HG03135 (cell line): ENCODE results near the gene KNL1.
"Not testable (repeated sequence)": the region's sequence is repeated elsewhere in the genome, so short reads cannot be mapped to it uniquely, and the experiment has no call there.

Source experiments
- ATAC-seq: cut with Tn5 transposase; IDR thresholded peaks from one replicate; pipeline ENCODE4 v1.9.1; 2021; ENCODE audit warnings: mild to moderate bottlenecking, moderate library complexity; ENCODE audit not compliant: unreplicated experiment

Gene KNL1

DNA sequence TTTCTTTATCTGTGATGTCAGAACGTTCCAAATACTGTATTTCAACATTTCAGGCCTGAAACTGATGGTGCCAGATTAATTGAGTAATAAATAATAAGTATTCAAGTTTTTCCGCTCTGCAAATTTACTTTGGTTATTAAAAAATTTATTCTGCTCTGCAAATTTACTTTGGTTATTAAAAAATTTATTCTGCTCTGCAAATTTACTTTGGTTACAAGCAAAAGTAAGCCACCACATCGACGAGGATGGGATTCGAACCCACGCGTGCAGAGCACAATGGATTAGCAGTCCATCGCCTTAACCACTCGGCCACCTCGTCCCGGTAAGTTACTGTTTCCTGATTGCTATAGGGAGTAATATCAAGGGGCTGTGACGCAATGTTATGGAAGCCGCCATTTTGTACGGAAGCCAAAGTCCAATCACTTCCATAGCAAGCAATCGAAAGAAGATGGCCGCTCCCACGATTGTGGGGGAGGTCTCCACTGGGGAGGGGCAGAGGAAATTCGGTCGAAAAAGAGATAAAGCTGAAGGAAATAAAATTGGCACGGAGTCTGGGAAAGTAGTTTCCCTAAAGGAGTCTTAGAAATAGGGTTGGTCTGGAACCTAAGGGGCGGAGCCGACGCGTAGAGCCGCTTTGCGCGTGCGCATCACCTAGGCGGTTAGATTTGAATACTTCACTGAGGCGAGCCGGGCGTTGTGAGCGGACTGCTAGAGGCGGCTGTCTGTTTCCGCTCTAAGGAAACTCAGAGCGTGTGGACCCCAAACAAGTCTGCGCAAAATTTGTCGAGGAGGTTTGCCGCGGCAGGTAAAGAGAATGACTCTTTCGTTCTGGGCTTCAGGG, at the start of gene KNL1:
KNL1 (plus strand) TSS at position 662 of the 841 bp plus-strand sequence. CDS start 8,683 bp downstream, outside the sequence.
- ATAC-seq, result peak; percentile 76

GRCh38 chr15:40545457-40545856, 48.6 kb upstream of the KNL1 start:
- ATAC-seq, result no peak

DNA sequence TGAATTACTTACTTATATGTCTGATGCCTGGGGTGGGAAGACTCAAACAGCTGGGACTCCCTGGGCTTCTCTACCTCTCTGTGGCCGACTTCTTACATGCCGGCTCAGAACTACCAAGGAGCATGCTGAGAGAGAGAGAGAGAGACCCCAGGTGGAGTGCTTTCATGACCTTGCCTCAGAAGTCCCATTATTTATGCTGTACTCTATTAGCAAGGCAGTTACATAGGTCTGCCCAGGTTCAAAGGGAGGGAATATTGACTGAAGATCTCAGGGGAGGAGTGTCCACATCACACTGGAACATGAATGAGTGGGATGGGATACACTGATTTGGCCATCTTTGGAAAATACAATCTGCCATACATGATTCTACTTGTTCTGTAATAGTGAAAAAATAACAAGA, 45.4 kb upstream of the KNL1 start:
- ATAC-seq, result no peak

GRCh38 chr15:40549894-40550293, 44.2 kb upstream of the KNL1 start:
- no peak for ATAC-seq

DNA sequence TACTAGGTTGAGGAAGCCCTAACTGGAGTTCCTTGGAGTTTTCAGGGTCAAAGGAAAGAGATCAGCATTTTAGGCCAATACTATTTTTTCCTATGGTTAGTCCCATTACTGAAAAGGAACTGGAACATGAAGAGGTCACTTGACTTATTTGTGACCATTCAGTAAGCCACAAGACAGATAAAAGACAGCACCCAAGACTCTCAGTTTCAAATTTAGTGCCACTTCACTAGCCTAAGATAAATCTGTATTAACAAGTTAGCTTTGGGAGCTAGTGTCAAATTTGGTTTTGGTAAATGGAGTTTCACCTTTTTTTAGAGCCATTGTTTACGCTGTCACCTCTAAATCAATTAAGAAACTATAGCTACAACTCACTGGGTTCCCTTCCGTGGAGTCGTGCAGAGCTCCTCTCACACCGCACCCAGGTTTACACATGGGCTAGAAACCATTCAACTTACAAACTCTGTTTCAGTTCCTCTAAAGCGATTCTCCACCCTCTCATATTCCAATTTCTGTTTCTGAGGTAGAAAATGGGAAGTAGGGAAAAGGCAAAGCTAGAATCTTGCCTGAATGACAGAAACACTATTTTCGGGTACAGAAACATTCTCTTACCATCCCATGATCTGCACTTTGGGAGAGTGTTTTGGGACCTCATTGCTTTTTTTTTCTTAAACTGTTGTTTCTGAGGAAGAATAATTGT, 43.6 kb upstream of the KNL1 start:
- peak; percentile 77 for ATAC-seq

GRCh38 chr15:40554161-40554525, 39.9 kb upstream of the KNL1 start:
- no peak for ATAC-seq

DNA sequence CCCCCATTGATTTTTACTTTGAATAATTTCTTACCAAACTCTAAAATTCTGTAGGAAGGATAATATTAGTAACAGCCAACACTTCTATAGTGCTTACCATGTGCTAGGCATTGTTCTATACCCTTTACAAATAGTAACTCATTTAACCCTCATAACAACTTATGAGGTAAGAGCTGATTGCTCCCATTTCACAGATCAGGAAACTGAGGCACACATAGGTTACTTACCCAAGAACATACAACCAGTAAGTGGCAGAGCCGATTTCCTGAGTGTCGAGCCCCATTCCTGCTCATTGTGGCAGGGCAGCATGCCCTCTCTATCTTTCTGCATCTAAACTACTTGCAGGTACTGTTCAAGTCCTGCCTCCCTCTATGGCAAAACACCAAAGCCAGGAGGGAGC, 38.2 kb upstream of the KNL1 start:
- ATAC-seq, result no peak

- ATAC-seq, result no peak
Measured at GRCh38 chr15:40558952-40559742, 34.9 kb upstream of the KNL1 start.

DNA sequence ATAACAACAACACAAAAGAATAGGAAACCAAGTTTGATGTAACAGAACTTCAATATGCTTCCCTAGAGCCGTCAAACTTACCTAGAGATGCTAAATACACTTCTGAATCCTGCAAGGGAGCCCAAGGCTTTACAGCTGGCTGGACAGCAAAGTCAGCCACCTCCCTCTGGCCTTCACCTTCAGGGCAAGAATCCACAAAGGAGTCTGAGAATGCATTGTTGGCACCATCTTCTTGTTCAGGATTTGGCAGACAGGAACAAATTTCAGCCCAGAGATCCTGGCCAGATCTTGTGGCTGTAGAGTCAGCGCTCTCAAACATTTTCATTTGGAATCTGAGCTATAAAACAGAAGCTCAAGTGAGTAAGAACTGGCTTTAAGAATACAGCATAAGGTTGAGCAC, 31.4 kb upstream of the KNL1 start:
- no peak for ATAC-seq

DNA sequence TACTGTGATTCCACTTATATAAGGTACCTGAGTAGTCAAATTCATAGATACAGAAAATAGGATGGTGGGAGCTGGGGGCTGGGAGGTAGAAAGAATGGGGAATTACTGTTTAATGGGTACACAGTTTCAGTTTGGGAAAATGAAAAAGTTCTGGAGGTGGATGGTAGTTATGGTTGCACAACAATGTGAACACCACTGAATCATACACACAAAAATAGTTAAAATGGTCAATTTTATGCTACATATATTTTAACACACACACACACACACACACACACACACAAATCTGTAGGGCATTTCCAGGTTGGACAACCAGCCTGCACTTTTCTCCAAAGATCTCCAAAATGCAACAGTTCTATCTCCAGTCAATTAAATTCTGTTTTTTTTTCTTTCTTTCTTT, 30.6 kb upstream of the KNL1 start:
- no peak for ATAC-seq

DNA sequence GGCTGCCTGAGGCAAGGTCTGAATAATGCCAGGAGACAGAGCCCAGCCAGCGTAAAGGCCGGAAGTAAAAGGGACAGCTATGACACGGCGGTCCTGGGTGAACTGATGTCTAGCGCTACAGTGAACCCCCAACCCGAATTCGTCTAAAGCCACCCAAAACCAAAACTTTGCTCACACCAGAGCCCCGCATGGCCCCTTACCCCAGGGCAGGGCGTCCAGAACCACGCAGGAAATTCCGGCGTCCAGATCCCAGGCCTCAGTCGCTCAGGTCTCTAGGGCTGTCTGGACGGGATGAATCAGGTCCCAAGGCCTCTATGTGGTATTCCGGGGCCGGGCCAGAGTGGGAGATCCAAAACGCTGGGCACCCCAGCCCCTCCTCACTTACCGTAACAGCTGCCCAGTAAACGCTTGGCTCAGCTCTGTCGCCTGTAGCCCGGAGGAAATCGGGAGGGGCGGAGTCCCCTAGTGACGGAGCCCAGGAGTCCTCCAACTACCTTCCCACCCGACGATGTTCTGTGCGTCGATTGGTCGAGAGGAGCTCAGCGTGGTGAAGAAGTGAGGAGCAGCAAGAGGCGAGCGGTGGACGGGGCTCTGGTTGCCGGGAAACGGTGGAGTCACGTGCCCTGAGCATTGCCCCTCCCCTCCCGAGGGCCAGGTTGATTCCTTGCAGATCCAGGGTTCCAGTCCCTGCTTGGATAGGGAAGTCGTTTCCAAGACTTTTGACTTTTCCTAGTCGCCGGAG, 29.3 kb upstream of the KNL1 start, which contains the start of gene CCDC32:
CCDC32 (minus strand) TSS at position 452 of the 742 bp plus-strand sequence. CDS start 2,027 bp downstream, outside the sequence.
- ATAC-seq, result peak; percentile 95

GRCh38 chr15:40565333-40566238, 28.5 kb upstream of the KNL1 start:
- ATAC-seq, result no peak

- ATAC-seq, result no peak
Measured at GRCh38 chr15:40567111-40567510, 26.9 kb upstream of the KNL1 start.

GRCh38 chr15:40569129-40569953, 24.7 kb upstream of the KNL1 start, which contains the start of gene RPUSD2:
TSS of gene RPUSD2 (plus strand) at chr15:40569299. CDS start at chr15:40569338, 39 bp downstream.
- peak; percentile 52 for ATAC-seq

GRCh38 chr15:40575113-40575512, 18.9 kb upstream of the KNL1 start:
- no peak for ATAC-seq

- ATAC-seq, result not testable (repeated sequence)
Measured at GRCh38 chr15:40576914-40577313, 17.1 kb upstream of the KNL1 start.

GRCh38 chr15:40578892-40579291, 15.2 kb upstream of the KNL1 start:
- no peak for ATAC-seq

DNA sequence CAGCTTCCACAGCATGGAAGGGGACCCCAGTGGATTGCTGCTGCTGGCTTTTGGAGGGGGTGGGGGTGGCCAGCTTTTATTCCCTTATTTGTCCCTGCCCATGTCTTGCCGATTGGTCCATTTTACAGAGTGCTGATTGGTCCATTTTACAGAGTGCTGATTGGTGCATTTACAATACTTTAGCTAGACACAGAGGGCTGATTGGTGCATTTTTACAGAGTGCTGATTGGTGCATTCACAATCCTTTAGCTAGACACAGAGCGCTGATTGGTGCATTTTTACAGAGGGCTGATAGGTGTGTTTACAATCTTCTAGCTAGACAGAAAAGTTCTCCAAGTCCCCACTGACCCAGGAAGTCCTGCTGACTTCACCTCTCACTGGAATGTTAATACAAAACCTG, 12.3 kb upstream of the KNL1 start:
- ATAC-seq, result not testable (repeated sequence)
